ENCODE data around the gene RDX.

The RDX gene

DNA sequence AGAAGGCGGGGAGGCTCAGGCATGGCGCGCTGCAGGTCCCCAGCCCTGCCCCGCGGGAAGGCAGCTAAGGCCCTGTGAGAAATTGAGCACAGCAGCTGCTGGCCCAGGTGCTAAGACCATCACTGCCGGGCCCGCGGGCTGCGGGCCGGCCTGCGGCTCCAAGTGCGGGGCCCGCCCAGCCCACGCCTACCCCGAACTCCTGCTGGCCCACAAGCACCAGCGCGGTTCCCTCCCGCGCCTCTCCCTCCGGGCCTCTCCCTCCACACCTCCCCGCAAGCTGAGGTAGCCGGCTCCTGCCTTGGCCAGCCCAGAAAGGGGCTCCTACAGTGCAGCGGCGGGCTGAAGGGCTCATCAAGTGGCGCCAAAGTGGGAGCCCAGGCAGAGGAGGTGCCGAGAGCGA lies 4.6 kb upstream of the RDX start:
- Histone ChIP-seq H3K4me3 (ENCODE audit: low read depth, low read length) (no peak overlapping the region), H3K36me3 (peaks cover 3% of the 10 kb centered on the region; the same call in 1 of the 2 replicates), H3K9me3 (no peaks in the 10 kb centered on the region), H3K4me1 (no peaks in the 10 kb centered on the region), H3K27me3 (peaks cover 44% of the 10 kb centered on the region)
- DNase-seq, result no peak
- TF ChIP-seq CTCF (IDR thresholded peaks at IDR 0.05; ENCODE audit: low read depth, low read length), result no peak

- peaks cover 3% of the 10 kb centered on the region; the same call in 1 of the 2 replicates for H3K36me3 ChIP-seq
- peaks cover 40% of the 10 kb centered on the region for H3K27me3 ChIP-seq
- no peak for DNase-seq
- no peak overlapping the region for H3K4me3 ChIP-seq (ENCODE audit: low read depth, low read length)
- H3K4me1 ChIP-seq, result 0 out of 2 replicates have a peak, but pooled peaks cover under 1% of the 10 kb centered on the region
- no peak for TF ChIP-seq CTCF (IDR thresholded peaks at IDR 0.05; ENCODE audit: low read depth, low read length)
- no peaks in the 10 kb centered on the region for H3K9me3 ChIP-seq
Measured at GRCh38 chr11:110299006-110299785, 2.8 kb upstream of the RDX start.

- Histone ChIP-seq H3K36me3 (peaks cover 3% of the 10 kb centered on the region; the same call in 1 of the 2 replicates), H3K4me3 (ENCODE audit: low read depth, low read length) (no peak overlapping the region), H3K9me3 (no peaks in the 10 kb centered on the region), H3K4me1 (peaks cover 3% of the 10 kb centered on the region; the same call in 1 of the 2 replicates), H3K27me3 (peaks cover 34% of the 10 kb centered on the region)
- TF ChIP-seq CTCF (IDR thresholded peaks at IDR 0.05; ENCODE audit: low read depth, low read length), result no peak
- DNase-seq, result no peak
Measured at GRCh38 chr11:110298301-110298765, 1.9 kb upstream of the RDX start.

DNA sequence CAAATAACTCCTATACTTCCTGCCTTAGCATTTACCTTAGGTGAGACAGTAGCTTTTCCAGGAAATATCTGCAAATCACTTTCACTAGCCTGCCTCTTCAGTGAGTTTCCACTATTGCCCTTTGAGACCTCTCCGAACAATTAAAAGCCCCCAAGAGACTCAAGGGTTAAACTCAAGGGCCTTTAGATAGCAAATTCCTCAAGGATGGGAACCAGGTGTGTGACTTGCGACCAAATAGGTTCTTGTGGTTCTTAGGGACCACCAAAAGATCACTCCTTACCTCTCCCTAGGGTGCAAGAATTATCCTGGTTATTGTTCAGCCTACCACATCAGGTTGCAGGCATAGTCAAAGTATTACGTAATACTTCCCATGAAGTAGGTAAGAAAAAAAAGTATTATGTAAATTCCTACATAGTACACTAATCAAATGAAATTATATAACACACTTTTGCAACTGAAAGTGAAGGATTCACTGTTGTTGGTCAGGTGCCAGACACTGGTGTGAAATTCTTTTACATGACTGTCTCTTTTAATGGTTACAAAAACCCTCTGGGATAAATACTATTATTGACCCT lies 1.4 kb upstream of the RDX start:
- H3K36me3 ChIP-seq, result peaks cover 3% of the 10 kb centered on the region; the same call in 1 of the 2 replicates
- no peak for DNase-seq
- peaks cover 3% of the 10 kb centered on the region; the same call in 1 of the 2 replicates for H3K4me1 ChIP-seq
- peaks cover 29% of the 10 kb centered on the region for H3K27me3 ChIP-seq
- TF ChIP-seq CTCF (IDR thresholded peaks at IDR 0.05; ENCODE audit: low read depth, low read length), result no peak
- no peak overlapping the region for H3K4me3 ChIP-seq (ENCODE audit: low read depth, low read length)
- no peaks in the 10 kb centered on the region for H3K9me3 ChIP-seq

DNA sequence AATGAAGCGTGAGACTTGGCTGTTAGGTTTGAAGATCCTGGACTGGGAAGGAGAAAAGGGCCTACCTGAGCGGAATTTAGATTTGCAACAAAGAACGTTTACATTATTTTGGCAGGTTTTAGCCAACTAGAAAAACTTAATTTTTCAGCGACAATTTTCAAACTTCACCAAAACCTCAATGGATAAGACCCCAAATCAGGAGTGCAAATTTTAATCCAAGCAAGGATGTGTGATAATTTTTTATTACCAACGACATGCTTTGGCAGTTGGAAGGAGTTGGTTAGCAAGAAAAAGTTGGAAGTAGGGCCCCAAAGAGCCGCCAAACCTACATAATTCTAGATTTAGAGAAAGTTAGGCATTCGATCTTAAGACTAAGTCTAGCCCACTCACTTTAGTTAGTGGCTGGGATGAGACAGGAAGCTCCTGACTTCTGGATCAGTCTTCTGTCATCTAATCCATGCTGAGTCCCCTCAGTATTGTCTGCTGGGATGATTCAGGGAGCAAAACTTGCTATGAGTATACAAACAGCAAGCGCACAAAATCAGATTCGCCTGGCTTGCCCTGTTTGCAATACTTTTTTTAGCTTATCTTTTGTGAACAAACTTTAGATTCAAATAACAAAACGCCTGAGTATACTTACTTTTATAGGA lies 787 bp upstream of the RDX start:
- TF ChIP-seq CTCF (IDR thresholded peaks at IDR 0.05; ENCODE audit: low read depth, low read length), result no peak
- Histone ChIP-seq H3K36me3 (peaks cover 3% of the 10 kb centered on the region; the same call in 1 of the 2 replicates), H3K9me3 (no peaks in the 10 kb centered on the region), H3K27me3 (peaks cover 26% of the 10 kb centered on the region), H3K4me3 (ENCODE audit: low read depth, low read length) (peak overlapping the region; percentile 60), H3K4me1 (peaks cover 3% of the 10 kb centered on the region; the same call in 1 of the 2 replicates)
- no peak for DNase-seq

Measured in BE2C (cell line).